Measurements from ENCODE around the gene TXNDC8.

TXNDC8 gene

DNA sequence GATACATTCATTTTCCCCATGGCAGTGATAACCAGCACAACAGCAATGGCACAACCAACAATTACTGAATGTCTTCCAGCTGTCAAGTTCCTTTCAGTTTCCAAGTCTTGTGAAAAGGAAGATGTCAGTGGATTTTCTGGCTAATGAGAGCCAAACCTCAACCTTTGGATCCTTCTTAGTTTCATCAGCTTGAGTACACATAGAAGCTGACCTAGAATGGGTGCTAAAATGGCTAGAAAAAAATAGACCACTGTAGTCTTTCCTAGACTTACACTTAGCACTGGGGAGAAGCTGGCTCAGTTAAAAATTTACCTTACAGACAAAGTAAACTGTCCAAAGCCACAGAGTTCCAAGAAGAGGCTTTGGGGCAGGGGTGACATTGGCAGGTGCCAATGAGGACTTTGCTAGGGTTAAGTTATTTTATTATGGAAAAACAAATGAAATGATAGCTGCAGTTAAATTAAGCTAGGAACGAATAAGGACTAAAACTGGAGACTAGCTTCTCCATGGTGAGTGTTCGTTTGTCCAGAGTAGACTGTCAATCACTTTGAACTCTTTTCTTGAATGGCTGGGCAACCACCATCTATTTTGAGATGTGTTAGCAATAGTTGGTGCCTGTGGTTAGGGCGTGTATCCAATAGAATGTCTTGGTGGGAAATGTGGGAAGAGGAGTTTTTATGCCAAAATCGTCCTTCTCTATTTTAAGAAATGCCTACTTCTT is 55.5 kb downstream of the TXNDC8 start:
- no peak for DNase-seq (ENCODE audit: low read depth in 2 of 2, low spot score in 1 of 2)

GRCh38 chr9:110278080-110278707 is 59.5 kb downstream of the TXNDC8 start:
- no peak for DNase-seq (ENCODE audit: low read depth in 2 of 2, low spot score in 1 of 2)

GRCh38 chr9:110276781-110277180 is 60.9 kb downstream of the TXNDC8 start:
- DNase-seq (ENCODE audit: low read depth in 2 of 2, low spot score in 1 of 2) = no peak

GRCh38 chr9:110270211-110270995 is 67.3 kb downstream of the TXNDC8 start:
- DNase-seq (ENCODE audit: low read depth in 2 of 2, low spot score in 1 of 2) = no peak

GRCh38 chr9:110266795-110267194 is 70.9 kb downstream of the TXNDC8 start:
- no peak for DNase-seq (ENCODE audit: low read depth in 2 of 2, low spot score in 1 of 2)

DNA sequence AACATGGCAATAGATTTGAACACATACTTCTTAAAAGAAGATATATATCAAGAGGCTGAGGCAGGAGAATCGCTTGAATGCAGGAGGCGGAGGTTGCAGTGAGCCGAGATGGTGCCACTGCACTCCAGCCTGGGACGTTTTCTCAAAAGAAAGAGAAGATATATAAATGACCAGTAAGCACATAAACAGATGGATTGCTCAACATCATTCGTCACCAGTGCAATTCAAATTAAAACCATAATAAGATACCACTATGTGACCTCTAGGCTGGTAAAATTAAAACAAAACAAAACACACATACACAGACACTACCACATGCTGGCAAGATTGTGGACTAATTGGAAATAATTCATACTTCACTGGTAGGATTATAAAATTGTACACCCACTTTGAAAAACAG is 76.0 kb downstream of the TXNDC8 start:
- no peak for DNase-seq (ENCODE audit: low read depth in 2 of 2, low spot score in 1 of 2)

DNA sequence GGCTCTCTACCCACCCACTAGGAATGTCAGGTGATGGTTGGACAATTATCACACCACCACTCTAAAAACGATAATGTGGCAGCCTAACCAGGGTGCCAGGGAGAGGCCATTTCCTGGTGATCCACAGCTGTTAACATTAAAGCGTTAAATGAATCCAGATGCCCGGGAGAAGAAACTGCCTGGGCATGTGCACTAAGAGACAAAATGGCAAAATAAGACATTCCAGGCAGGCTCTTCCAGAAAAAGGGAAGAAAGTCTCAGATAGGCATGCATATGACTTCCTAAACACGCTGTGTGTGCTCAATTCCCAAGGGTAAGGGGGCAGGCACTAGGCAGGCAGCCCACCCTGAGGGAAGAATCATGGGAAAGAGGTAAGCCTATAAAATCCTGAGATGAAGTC is 76.8 kb downstream of the TXNDC8 start:
- DNase-seq (ENCODE audit: low read depth in 2 of 2, low spot score in 1 of 2) = no peak

DNA sequence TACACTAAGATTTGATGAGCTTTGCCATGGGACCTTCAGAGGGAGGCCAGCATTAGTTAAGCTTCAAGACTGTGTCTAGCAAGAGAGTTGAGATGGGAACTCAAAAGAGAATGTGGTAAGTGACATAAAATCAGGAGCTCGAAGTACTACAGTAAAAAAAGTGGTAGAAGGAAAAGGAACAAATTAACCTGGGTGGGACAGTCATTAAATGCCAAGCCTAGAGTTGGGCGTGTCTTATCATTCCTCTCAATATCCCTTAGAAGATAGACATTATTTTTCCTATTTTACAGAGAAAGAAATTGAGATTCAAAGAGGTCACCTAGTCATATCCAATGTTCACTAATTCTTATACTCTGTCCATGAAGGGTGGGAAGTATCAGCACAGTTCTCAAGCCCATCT is 78.1 kb downstream of the TXNDC8 start:
- no peak for DNase-seq (ENCODE audit: low read depth in 2 of 2, low spot score in 1 of 2)

DNA sequence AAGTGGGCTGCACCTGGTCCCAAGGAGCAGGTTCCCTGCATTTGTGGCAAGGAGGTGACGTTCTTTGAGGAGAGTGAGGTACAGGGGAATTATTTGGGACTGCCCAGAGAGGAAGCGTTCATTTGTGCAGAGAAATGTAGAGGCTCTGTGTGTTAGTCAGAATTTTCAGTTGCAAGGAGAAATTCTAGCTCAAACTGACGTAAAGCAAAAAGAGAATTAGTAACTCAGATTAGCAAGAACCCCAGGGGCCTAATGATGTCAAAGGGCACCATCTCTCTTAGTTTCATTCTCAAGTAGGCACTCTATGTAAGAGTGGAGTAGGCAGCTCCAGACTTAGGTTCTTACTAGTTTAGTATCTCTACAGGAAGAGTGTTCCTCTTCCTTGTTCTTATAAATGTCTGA is 79.0 kb downstream of the TXNDC8 start:
- DNase-seq (ENCODE audit: low read depth in 2 of 2, low spot score in 1 of 2) = no peak

DNA sequence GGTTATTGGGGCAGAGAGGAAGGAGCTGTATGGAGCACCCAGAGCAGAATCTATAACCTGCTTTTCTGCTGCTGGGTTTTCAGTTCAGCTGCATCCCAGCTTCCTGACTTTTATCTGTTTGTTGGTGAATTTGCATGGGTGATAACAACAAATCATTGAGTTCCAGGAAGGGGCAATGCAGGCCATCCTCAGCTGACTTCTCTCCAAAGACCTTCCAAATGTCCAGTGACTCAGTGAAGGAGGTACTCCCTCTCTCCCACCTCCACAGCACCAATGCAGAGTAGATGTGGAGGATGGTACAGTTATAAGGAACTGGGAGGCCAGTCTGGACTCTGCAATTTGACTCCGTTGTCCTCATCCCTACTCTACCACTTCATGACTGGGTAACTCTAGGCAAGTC is 79.7 kb downstream of the TXNDC8 start:
- DNase-seq (ENCODE audit: low read depth in 2 of 2, low spot score in 1 of 2) = no peak

GRCh38 chr9:110257097-110257841 is 80.4 kb downstream of the TXNDC8 start:
- DNase-seq (ENCODE audit: low read depth in 2 of 2, low spot score in 1 of 2) = no peak

DNA sequence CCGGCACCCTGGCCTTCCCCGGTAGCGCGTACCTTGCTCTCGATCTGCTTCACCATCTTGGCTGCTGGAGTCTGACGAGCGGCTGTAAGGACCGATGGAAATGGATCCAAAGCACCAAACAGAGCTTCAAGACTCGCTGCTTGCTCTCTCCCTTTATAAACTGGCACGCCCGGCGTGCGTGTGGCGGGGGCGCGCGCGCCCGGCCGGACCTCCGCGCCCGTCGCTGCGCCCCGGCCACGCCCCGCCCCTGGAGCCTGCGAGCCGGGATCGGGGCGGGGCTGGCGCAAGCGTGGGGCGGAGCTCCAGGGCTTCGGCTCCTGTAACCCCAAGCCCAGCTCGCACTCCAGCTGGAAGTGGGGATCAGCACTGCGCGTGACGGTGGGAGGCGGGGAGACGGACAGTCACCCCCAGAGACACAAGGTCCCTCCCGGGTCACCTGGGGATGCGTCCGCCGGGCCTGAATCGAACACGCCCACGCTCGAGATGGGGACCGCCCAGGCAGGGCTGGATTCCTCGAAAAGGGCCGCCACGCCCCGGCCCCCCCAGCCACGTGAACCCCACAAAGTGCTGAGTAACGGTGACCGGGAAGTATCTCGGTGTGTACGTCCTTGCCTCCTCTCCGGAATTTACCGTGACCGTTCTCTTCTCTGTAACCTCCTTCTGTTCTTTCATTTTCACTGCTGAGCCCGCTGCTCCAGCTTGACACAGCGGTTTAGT is 81.1 kb downstream of the TXNDC8 start, which contains the start of gene TXN:
Gene TXN (minus strand): TSS at position 128 of the 717 bp plus-strand sequence. CDS start 72 bp downstream, at position 56.
- peak in 1 of 2 donors; percentile 60 for DNase-seq (ENCODE audit: low read depth in 2 of 2, low spot score in 1 of 2)

DNA sequence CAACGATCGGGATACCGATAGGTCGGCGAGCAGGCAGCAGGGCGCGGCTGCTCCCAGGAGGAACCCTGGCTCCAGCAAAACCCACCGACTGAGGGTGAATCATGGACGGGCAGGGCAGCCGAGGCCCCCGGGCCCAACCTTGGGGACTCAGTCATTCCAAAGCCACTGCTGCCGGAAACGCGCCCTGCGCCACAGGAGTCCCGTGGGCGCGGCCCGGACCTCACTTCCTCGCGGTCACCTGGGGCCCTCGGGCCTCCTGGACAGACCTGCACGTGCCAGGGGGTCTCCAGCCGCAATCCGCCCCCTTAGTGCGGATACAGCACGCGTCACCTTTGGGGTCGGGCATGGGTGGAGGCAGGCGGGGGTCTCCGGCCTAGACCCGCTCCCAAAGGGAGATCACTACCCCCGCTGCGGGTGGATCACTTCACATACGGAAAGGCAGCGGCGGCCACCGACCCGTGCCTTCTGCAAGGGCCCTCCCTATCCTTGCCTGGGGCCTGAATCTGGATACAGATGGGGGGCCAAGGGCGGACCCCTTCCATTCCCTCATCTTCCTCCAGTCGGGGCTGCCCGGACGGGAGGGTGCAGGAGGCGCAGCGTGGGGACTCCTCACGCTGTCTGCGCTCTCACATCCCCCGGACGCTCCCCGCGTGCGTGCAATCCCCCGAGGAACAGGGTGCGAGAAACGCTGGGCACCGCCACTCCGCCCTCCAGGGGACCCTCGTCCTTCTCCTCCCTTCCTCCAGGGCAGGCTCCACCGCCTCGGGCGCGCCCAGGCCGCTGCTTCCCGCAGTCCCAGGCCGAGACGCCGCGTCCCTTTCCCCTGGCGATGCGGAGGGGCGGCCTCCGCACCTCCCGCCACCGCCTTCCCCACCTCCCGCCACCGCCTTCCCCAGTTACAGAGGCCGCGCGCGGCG is 81.9 kb downstream of the TXNDC8 start:
- no peak for DNase-seq (ENCODE audit: low read depth in 2 of 2, low spot score in 1 of 2)

DNA sequence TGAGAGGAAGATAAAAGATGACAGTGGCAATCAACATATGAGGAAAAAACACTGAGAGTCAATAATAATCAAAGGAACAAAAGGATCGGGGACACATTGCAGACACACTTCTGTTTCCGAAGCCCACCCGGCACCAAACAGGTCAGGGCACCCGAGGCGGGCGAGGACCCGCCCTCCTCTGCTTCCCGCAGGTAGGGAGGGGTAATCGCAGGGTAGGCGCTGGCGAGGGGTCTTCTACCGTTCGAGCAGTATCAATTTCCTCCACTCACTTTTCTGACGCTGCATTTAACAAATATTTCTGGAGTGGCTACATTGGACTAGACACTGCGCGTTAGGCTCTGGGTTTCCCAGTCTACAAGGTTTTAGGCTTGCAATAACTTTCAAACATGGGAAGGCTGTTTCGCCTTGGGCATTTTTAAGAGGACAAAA is 82.6 kb downstream of the TXNDC8 start:
- DNase-seq (ENCODE audit: low read depth in 2 of 2, low spot score in 1 of 2) = no peak

DNA sequence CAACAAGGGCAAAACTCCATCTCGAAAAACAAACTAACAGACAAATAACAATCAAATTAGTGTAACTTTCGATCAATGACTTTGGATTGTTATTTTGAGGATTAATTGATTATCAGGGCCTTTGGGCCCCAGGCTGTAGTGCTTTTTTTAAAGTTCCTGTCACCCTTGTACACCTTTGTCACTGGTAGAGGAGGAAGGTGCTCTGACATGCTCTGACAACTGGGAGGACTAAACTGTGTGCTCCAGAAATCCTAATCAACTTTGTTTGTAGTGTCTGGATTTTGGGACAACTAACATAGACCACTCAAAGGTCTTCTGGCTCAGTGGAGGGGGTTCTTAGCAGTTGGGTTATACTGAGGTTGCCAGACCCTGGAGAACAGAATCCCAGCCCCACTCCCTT is 83.2 kb downstream of the TXNDC8 start:
- no peak for DNase-seq (ENCODE audit: low read depth in 2 of 2, low spot score in 1 of 2)
